Endothelial cell of umbilical vein (primary cell): ENCODE measurements around the gene TANGO2. TPM values are rescaled to one million over a fixed set of nuclear protein-coding genes. Genes with fewer than 3 reads are reported as not detected.

Source experiments
- BruUV-seq: library from RNA; stranded (reverse); fragments of 400-500 nt; replicated peaks from 2 replicates; lab custom pipeline; 2021; lab: Mats Ljungman, UMichigan
- CTCF ChIA-PET: fragments of 300-600, 350-600 bp; sonication (Branson Sonifier 250); formaldehyde crosslinking; loops from one replicate; lab custom pipeline; 2021; ENCODE audit warnings: antibody characterized with exemption, inconsistent platforms; lab: Charles Lee
- POLR2A ChIA-PET: fragments of 300-600, 350-600 bp; sonication (Branson Sonifier 250); formaldehyde crosslinking; loops from one replicate; lab custom pipeline; 2021; ENCODE audit warnings: antibody characterized with exemption, inconsistent platforms; lab: Charles Lee
- DNase-seq: peaks from one replicate; pipeline ENCODE4 v3.0.0-alpha.2; 2011; ENCODE audit warnings: low read depth, low spot score
- FAIRE-seq: peaks from 2 replicates; lab custom pipeline; 2011; peaks lifted over from hg19 to GRCh38; lab: Jason Lieb, UNC
- H2AFZ ChIP-seq: 2 replicates; pipeline ENCODE4 v1.6.0; 2012; ENCODE audit warnings: low read depth, low read length, control low read depth, inconsistent platforms
- H3K27ac ChIP-seq: 2 replicates; pipeline ENCODE4 v1.5.1; 2011; ENCODE audit warnings: low read depth, mild to moderate bottlenecking, control low read depth, low read length, moderate library complexity; ENCODE audit not compliant: insufficient read depth
- H3K27me3 ChIP-seq, 2 experiments: 2 replicates each; pipeline versions ENCODE4 v1.6.0 to v1.6.1; 2011; ENCODE audit warnings: low read length in 2 of 2, mixed read lengths in 1 of 2; ENCODE audit not compliant: control insufficient read depth in 2 of 2, insufficient read depth in 2 of 2
- H3K36me3 ChIP-seq, 2 experiments: 2 replicates in 1 of 2; 3 replicates in 1 of 2; pipeline ENCODE4 v1.5.1; 2011; ENCODE audit warnings: low read length in 2 of 2, mild to moderate bottlenecking in 1 of 2, moderate library complexity in 1 of 2; ENCODE audit not compliant: control insufficient read depth in 2 of 2, insufficient read depth in 2 of 2; ENCODE audit errors: extremely low read depth in 1 of 2
- H3K4me1 ChIP-seq: 3 replicates; pipeline ENCODE4 v1.5.1; 2011; ENCODE audit warnings: mild to moderate bottlenecking, low read length; ENCODE audit not compliant: control insufficient read depth, insufficient read depth; ENCODE audit errors: extremely low read depth
- H3K4me2 ChIP-seq: 2 replicates; pipeline ENCODE4 v1.6.1; 2011; ENCODE audit warnings: low read length, control low read depth, mixed read lengths; ENCODE audit not compliant: insufficient read depth
- H3K4me3 ChIP-seq, 3 experiments: fragments of 200-600 bp in 1 of 3; sonication (generic), shearing (Covaris generic) in 1 of 3; replicated peaks in 1 of 3; 2 replicates each; pipeline ENCODE4 v1.5.1; 2011 to 2016; ENCODE audit warnings: control low read depth in 3 of 3, low read length in 3 of 3, mild to moderate bottlenecking in 2 of 3, inconsistent platforms in 1 of 3, low read depth in 1 of 3, moderate library complexity in 1 of 3; ENCODE audit not compliant: insufficient read depth in 1 of 3
- H3K79me2 ChIP-seq: 2 replicates; pipeline ENCODE4 v1.6.0; 2012; ENCODE audit warnings: low read length, inconsistent platforms; ENCODE audit not compliant: control insufficient read depth, insufficient read depth
- H3K9ac ChIP-seq: replicated peaks from 2 replicates; pipeline ENCODE3; 2011; ENCODE audit warnings: low read length, control low read depth; ENCODE audit not compliant: insufficient read depth; ENCODE audit errors: extremely low read depth
- H3K9me1 ChIP-seq: replicated peaks from 3 replicates; pipeline ENCODE4 v1.6.0; 2011; ENCODE audit warnings: mild to moderate bottlenecking, low read length; ENCODE audit not compliant: control insufficient read depth, insufficient read depth; ENCODE audit errors: extremely low read depth
- H3K9me3 ChIP-seq: replicated peaks from 2 replicates; pipeline ENCODE4 v1.5.1; 2012; ENCODE audit warnings: low read length, inconsistent platforms; ENCODE audit not compliant: control insufficient read depth, insufficient read depth
- H4K20me1 ChIP-seq: replicated peaks from 2 replicates; pipeline ENCODE3; 2011; ENCODE audit warnings: mild to moderate bottlenecking, low read length; ENCODE audit not compliant: control insufficient read depth, insufficient read depth; ENCODE audit errors: extremely low read depth
- EZH2 ChIP-seq: IDR thresholded peaks from 2 replicates; pipeline ENCODE4 v1.6.1; 2012; ENCODE audit warnings: borderline replicate concordance, low read depth, mild to moderate bottlenecking, moderate library complexity, low read length, inconsistent platforms; ENCODE audit not compliant: severe bottlenecking
- FOS ChIP-seq: IDR thresholded peaks from 2 replicates; pipeline ENCODE4 v1.6.1; 2011; ENCODE audit warnings: mild to moderate bottlenecking, low read length, moderate library complexity, borderline replicate concordance; ENCODE audit not compliant: insufficient read depth
- GATA2 ChIP-seq: IDR thresholded peaks from 2 replicates; pipeline ENCODE4 v1.7.0; 2011; ENCODE audit warnings: low read depth, mild to moderate bottlenecking, moderate library complexity, mixed read lengths, low read length; ENCODE audit not compliant: insufficient read length, insufficient read depth
- JUN ChIP-seq: IDR thresholded peaks from 2 replicates; pipeline ENCODE4 v1.6.1; 2011; ENCODE audit warnings: borderline replicate concordance, low read depth; ENCODE audit not compliant: insufficient read length, insufficient read depth
- MYC ChIP-seq: IDR thresholded peaks from one replicate; pipeline ENCODE4 v1.6.1; 2011; ENCODE audit warnings: mild to moderate bottlenecking, low read depth, low read length
- POLR2A ChIP-seq: IDR thresholded peaks from 2 replicates; pipeline ENCODE4 v1.6.1; 2012; ENCODE audit warnings: low read depth, mild to moderate bottlenecking, control low read depth, low read length
- POLR2AphosphoS5 ChIP-seq: IDR thresholded peaks from 2 replicates; pipeline ENCODE4 v1.6.1; 2012; ENCODE audit warnings: low read depth, mild to moderate bottlenecking, control low read depth, low read length, moderate library complexity; ENCODE audit not compliant: insufficient read depth
- dilution Hi-C: fragments of 300-500 bp; cut with MboI; formaldehyde crosslinking; loops from one replicate; pipeline ENCODE4 v1.15.0; 2019; ENCODE audit warnings: low sequenced_read_pairs; ENCODE audit not compliant: extremely low pct_ligation_motif_present
- intact Hi-C: fragments of 100-400 bp; cut with micrococcal nuclease; formaldehyde crosslinking; loops from one replicate; pipeline ENCODE4 v1.10.0; 2022
- polyA plus RNA-seq, 4 experiments: library from polyadenylated mRNA; depleted of rRNA in 3 of 4; stranded (reverse) in 3 of 4; unstranded in 1 of 4; fragments of >200 nt; gene quantifications; 2 replicates each; pipeline versions ENCODE4 v1.2.1 to v1.2.3, GENCODE V29; 2011 to 2012; ENCODE audit warnings: missing spikeins in 1 of 4
- total RNA-seq: library from RNA; stranded (reverse); gene quantifications from 2 replicates; pipeline ENCODE4 v1.2.3, GENCODE V29; 2021
- TF ChIP-seq, protein P1 (sequence below), 2 donors: IDR thresholded peaks; 1 replicate in 1 of 2; 2 replicates in 1 of 2; pipeline ENCODE4 v1.5.1; 2011; ENCODE audit warnings: low read length in 2 of 2, mild to moderate bottlenecking in 2 of 2, moderate library complexity in 2 of 2, control low read depth in 1 of 2, inconsistent platforms in 1 of 2, low read depth in 1 of 2; ENCODE audit not compliant: insufficient read depth in 1 of 2; ENCODE audit errors: extremely low read depth in 1 of 2
- TF ChIP-seq, protein P2 (sequence below): IDR thresholded peaks from 2 replicates; pipeline ENCODE4 v1.6.1; 2011; ENCODE audit not compliant: insufficient read depth, insufficient read length

Gene TANGO2
- total and polyA plus RNA-seq, 2 donors (not counting 3 experiments of a cell fraction or from before 2014, with no cell fraction given): 40.0 to 49.3 TPM

DNA sequence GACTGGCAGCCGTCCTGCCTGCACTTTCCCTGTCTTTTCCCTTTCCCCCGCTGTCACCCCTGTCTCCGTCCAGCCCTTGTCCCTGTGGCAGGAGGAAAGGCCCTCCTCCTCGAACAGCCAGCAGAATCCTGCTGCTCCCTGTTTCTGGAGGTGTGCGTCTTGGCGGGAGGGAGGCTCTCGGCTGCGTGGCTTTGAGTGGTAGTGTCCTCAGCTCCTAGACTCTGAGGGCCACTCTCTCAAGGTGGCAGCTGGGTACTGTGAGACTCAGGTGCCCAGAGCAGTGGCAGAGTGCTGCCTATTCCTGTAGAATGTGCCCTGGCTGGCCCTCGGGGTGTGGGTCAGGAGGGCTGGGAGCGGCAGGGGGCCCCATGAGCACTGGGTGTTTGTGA lies 85.9 kb downstream of the TANGO2 start:
- Histone ChIP-seq H3K27me3 (no peaks in the 10 kb centered on the region), H3K4me1 (no peaks in the 10 kb centered on the region), H3K4me3 (no peak overlapping the region), H3K9me1 (no peaks in the 10 kb centered on the region), H3K9ac (no peak overlapping the region), H3K36me3 (peaks cover 13 to 69% of the 10 kb centered on the region in 2 experiments), H3K79me2 (peaks cover 18% of the 10 kb centered on the region), H4K20me1 (no peaks in the 10 kb centered on the region), H3K9me3 (no peaks in the 10 kb centered on the region), H3K27ac (no peak overlapping the region), H3K4me2 (no peak overlapping the region), H2AFZ (no peak overlapping the region)
- intact Hi-C loops: no loop called here
- ChIA-PET POLR2A (no interaction called here), CTCF (interaction anchor here (1.5 kb wide), 1 partner anchor 383 kb away, joined by 3 read pairs; the partner anchor contains the start of gene GP1BB)
- no peak for DNase-seq
- no peak for TF ChIP-seq POLR2A
- TF ChIP-seq FOS: no peak
- TF ChIP-seq EZH2: no peak
- TF ChIP-seq, protein P1, sequence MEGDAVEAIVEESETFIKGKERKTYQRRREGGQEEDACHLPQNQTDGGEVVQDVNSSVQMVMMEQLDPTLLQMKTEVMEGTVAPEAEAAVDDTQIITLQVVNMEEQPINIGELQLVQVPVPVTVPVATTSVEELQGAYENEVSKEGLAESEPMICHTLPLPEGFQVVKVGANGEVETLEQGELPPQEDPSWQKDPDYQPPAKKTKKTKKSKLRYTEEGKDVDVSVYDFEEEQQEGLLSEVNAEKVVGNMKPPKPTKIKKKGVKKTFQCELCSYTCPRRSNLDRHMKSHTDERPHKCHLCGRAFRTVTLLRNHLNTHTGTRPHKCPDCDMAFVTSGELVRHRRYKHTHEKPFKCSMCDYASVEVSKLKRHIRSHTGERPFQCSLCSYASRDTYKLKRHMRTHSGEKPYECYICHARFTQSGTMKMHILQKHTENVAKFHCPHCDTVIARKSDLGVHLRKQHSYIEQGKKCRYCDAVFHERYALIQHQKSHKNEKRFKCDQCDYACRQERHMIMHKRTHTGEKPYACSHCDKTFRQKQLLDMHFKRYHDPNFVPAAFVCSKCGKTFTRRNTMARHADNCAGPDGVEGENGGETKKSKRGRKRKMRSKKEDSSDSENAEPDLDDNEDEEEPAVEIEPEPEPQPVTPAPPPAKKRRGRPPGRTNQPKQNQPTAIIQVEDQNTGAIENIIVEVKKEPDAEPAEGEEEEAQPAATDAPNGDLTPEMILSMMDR (IDR thresholded peaks at IDR 0.05; ENCODE audit: extremely low read depth in 1 of 2, insufficient read depth in 1 of 2, low read depth in 1 of 2, low read length in 2 of 2): no peak
- TF ChIP-seq GATA2: no peak
- TF ChIP-seq POLR2AphosphoS5: no peak
- no peak for TF ChIP-seq MYC
- TF ChIP-seq, protein P2, sequence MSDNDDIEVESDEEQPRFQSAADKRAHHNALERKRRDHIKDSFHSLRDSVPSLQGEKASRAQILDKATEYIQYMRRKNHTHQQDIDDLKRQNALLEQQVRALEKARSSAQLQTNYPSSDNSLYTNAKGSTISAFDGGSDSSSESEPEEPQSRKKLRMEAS: no peak
- no peak for TF ChIP-seq JUN
- dilution Hi-C loops: no loop called here
- no TSS peak for BruUV-seq
- FAIRE-seq: no peak
